H1 (cell line): ENCODE measurements around the gene CMBL. TPM values are rescaled to one million over a fixed set of nuclear protein-coding genes. Genes with fewer than 3 reads are reported as not detected.

Source experiments
- CTCF ChIA-PET: fragments of 300-600 bp; sonication (Branson Sonifier 250); formaldehyde crosslinking; loops from one replicate; lab custom pipeline; 2021; ENCODE audit not compliant: partially characterized antibody; lab: Charles Lee
- POLR2A ChIA-PET: fragments of 300-600 bp; sonication (Branson Sonifier 250); formaldehyde crosslinking; loops from one replicate; lab custom pipeline; 2021; ENCODE audit warnings: inconsistent platforms; ENCODE audit not compliant: partially characterized antibody; lab: Charles Lee
- DNase-seq, 2 experiments: peaks; one replicate each; pipeline versions ENCODE4 v3.0.0 to v3.0.0-alpha.2; 2010 to 2022; ENCODE audit warnings: low spot score in 2 of 2, low read depth in 1 of 2, mixed read lengths in 1 of 2
- FAIRE-seq: peaks from 2 replicates; lab custom pipeline; 2011; peaks lifted over from hg19 to GRCh38; lab: Jason Lieb, UNC
- H2AFZ ChIP-seq: 2 replicates; pipeline ENCODE4 v1.8.1; 2012; ENCODE audit warnings: low read length, inconsistent platforms
- H2AK5ac ChIP-seq: 2 replicates; pipeline ENCODE4 v1.6.1; 2013; ENCODE audit warnings: low read depth, low read length
- H2BK120ac ChIP-seq: replicated peaks from 2 replicates; pipeline ENCODE3; 2013; ENCODE audit warnings: low read depth, low read length, inconsistent platforms
- H2BK12ac ChIP-seq: 2 replicates; pipeline ENCODE4 v1.6.1; 2013; ENCODE audit warnings: low read depth, low read length
- H2BK15ac ChIP-seq: 2 replicates; pipeline ENCODE4 v1.6.1; 2013; ENCODE audit warnings: low read length
- H2BK20ac ChIP-seq: 2 replicates; pipeline ENCODE4 v1.6.1; 2013; ENCODE audit warnings: low read length
- H2BK5ac ChIP-seq: 2 replicates; pipeline ENCODE4 v1.6.1; 2013; ENCODE audit warnings: low read depth, low read length
- H3K14ac ChIP-seq: 2 replicates; pipeline ENCODE4 v1.6.1; 2013; ENCODE audit warnings: inconsistent platforms; ENCODE audit not compliant: insufficient read length
- H3K18ac ChIP-seq: 2 replicates; pipeline ENCODE4 v1.6.1; 2013; ENCODE audit warnings: low read length; ENCODE audit errors: extremely low read depth
- H3K23ac ChIP-seq: 2 replicates; pipeline ENCODE4 v1.6.1; 2013; ENCODE audit warnings: inconsistent platforms; ENCODE audit not compliant: insufficient read length
- H3K23me2 ChIP-seq: 2 replicates; pipeline ENCODE4 v1.6.1; 2013; ENCODE audit warnings: low read depth, low read length
- H3K27ac ChIP-seq: 2 replicates; pipeline ENCODE4 v1.6.1; 2011; ENCODE audit warnings: low read depth, low read length, inconsistent platforms
- H3K27me3 ChIP-seq, 4 experiments: replicated peaks in 1 of 4; 1 replicate in 1 of 4; 2 replicates in 3 of 4; pipeline versions ENCODE4 v1.6.1 to v1.8.1; 2011 to 2013; ENCODE audit warnings: low read length in 3 of 4, mild to moderate bottlenecking in 3 of 4, inconsistent platforms in 2 of 4, mixed read lengths in 2 of 4, moderate library complexity in 1 of 4; ENCODE audit not compliant: control insufficient read depth in 3 of 4, insufficient read depth in 3 of 4; ENCODE audit errors: extremely low read depth in 1 of 4
- H3K36me3 ChIP-seq, 4 experiments: 2 replicates each; pipeline versions ENCODE4 v1.6.1 to v1.8.1; 2011 to 2013; ENCODE audit warnings: mild to moderate bottlenecking in 4 of 4, low read length in 3 of 4, moderate library complexity in 2 of 4, control low read depth in 1 of 4, inconsistent platforms in 1 of 4; ENCODE audit not compliant: insufficient read depth in 4 of 4, control insufficient read depth in 2 of 4
- H3K4ac ChIP-seq: replicated peaks from 2 replicates; pipeline ENCODE3; 2013; ENCODE audit warnings: low read length, low read depth, mixed read lengths, inconsistent platforms; ENCODE audit not compliant: insufficient read length
- H3K4me1 ChIP-seq, 4 experiments: replicated peaks in 1 of 4; 1 replicate in 1 of 4; 2 replicates in 3 of 4; pipeline versions ENCODE4 v1.6.1 to v1.8.1; 2011 to 2013; ENCODE audit warnings: low read length in 3 of 4, inconsistent platforms in 2 of 4, mixed read lengths in 1 of 4; ENCODE audit not compliant: insufficient read depth in 4 of 4, control insufficient read depth in 3 of 4
- H3K4me2 ChIP-seq, 2 experiments: 2 replicates each; pipeline versions ENCODE4 v1.6.1 to v1.8.1; 2011 to 2013; ENCODE audit warnings: low read depth in 2 of 2, low read length in 2 of 2, control low read depth in 1 of 2, inconsistent platforms in 1 of 2, mild to moderate bottlenecking in 1 of 2; ENCODE audit not compliant: insufficient read depth in 1 of 2
- H3K4me3 ChIP-seq, 4 experiments: fragments of 200-600, 300-600 bp in 1 of 4; sonication (generic), shearing (Covaris generic), sonication (Bioruptor Twin) in 1 of 4; 2 replicates each; pipeline versions ENCODE4 v1.5.1 to v1.8.1; 2011 to 2016; ENCODE audit warnings: low read length in 4 of 4, low read depth in 3 of 4, control low read depth in 2 of 4, inconsistent platforms in 2 of 4, mild to moderate bottlenecking in 2 of 4, mixed read lengths in 1 of 4, moderate library complexity in 1 of 4; ENCODE audit not compliant: insufficient read depth in 2 of 4; ENCODE audit errors: extremely low read depth in 1 of 4
- H3K56ac ChIP-seq: replicated peaks from 2 replicates; pipeline ENCODE3; 2013; ENCODE audit warnings: low read depth, mild to moderate bottlenecking, mixed read lengths, low read length, inconsistent platforms; ENCODE audit not compliant: insufficient read length
- H3K79me1 ChIP-seq: 2 replicates; pipeline ENCODE4 v1.6.1; 2013; ENCODE audit warnings: low read depth, low read length, control low read depth
- H3K79me2 ChIP-seq, 2 experiments: 2 replicates each; pipeline versions ENCODE4 v1.6.1 to v1.8.1; 2012 to 2013; ENCODE audit warnings: low read length in 2 of 2, mild to moderate bottlenecking in 2 of 2, inconsistent platforms in 1 of 2; ENCODE audit not compliant: insufficient read depth in 2 of 2, control insufficient read depth in 1 of 2
- H3K9ac ChIP-seq, 4 experiments: replicated peaks in 1 of 4; 1 replicate in 1 of 4; 2 replicates in 3 of 4; pipeline versions ENCODE4 v1.6.1 to v1.8.1; 2011 to 2013; ENCODE audit warnings: low read depth in 3 of 4, low read length in 3 of 4, control low read depth in 2 of 4, mild to moderate bottlenecking in 2 of 4, moderate library complexity in 2 of 4, inconsistent platforms in 1 of 4; ENCODE audit errors: extremely low read depth in 1 of 4
- H3K9me3 ChIP-seq, 2 experiments: 2 replicates each; pipeline versions ENCODE4 v1.6.1 to v1.8.1; 2012 to 2013; ENCODE audit warnings: mild to moderate bottlenecking in 2 of 2, moderate library complexity in 2 of 2, control low read depth in 1 of 2, inconsistent platforms in 1 of 2, low read depth in 1 of 2, low read length in 1 of 2, mixed read lengths in 1 of 2; ENCODE audit not compliant: insufficient read depth in 2 of 2
- H4K20me1 ChIP-seq, 2 experiments: replicated peaks in 1 of 2; 2 replicates each; pipeline versions ENCODE3 to v1.8.1; 2011 to 2013; ENCODE audit warnings: inconsistent platforms in 2 of 2, low read length in 2 of 2, mild to moderate bottlenecking in 1 of 2; ENCODE audit not compliant: insufficient read depth in 2 of 2, control insufficient read depth in 1 of 2
- H4K5ac ChIP-seq: 2 replicates; pipeline ENCODE4 v1.6.1; 2013; ENCODE audit warnings: low read length, low read depth, mixed read lengths, inconsistent platforms; ENCODE audit not compliant: insufficient read length
- H4K8ac ChIP-seq: 2 replicates; pipeline ENCODE4 v1.8.0; 2013; ENCODE audit warnings: mild to moderate bottlenecking, moderate library complexity, low read length, inconsistent platforms; ENCODE audit not compliant: insufficient read depth; ENCODE audit errors: extremely low read depth
- H4K91ac ChIP-seq: replicated peaks from 2 replicates; pipeline ENCODE3; 2013; ENCODE audit warnings: low read length, mixed read lengths, inconsistent platforms; ENCODE audit not compliant: insufficient read length
- ASH2L ChIP-seq: fragments of 200-600, 300-600 bp; sonication (generic); IDR thresholded peaks from one replicate; pipeline ENCODE4 v1.7.1; 2017; ENCODE audit warnings: low read length
- ATF3 ChIP-seq: IDR thresholded peaks from 2 replicates; pipeline ENCODE4 v1.6.1; 2011; ENCODE audit warnings: low read depth, mild to moderate bottlenecking, low read length; ENCODE audit not compliant: insufficient read depth
- BCL11A ChIP-seq, 2 experiments: IDR thresholded peaks; one replicate each; pipeline ENCODE4 v1.6.1; 2011; ENCODE audit warnings: low read depth in 2 of 2, low read length in 2 of 2, mild to moderate bottlenecking in 2 of 2
- BRCA1 ChIP-seq: IDR thresholded peaks from 2 replicates; pipeline ENCODE4 v1.6.1; 2012; ENCODE audit warnings: low read depth, low read length, improper control_type of control experiment
- CHD2 ChIP-seq: IDR thresholded peaks from 2 replicates; pipeline ENCODE4 v1.6.1; 2012; ENCODE audit warnings: low read length, improper control_type of control experiment
- CTCF ChIP-seq, 3 experiments: IDR thresholded peaks; 1 replicate in 2 of 3; 2 replicates in 1 of 3; pipeline versions ENCODE4 v1.5.1 to v1.6.1; 2011; ENCODE audit warnings: low read length in 3 of 3, mild to moderate bottlenecking in 3 of 3, inconsistent platforms in 2 of 3, low read depth in 1 of 3, moderate library complexity in 1 of 3; ENCODE audit not compliant: insufficient read depth in 1 of 3; ENCODE audit errors: control extremely low read depth in 1 of 3
- SP1 ChIP-seq: IDR thresholded peaks from 2 replicates; pipeline ENCODE4 v1.6.1; 2011; ENCODE audit warnings: low read depth, low read length
- WGBS, 2 experiments: shearing (Covaris generic) in 1 of 2; methylation state at CpG; one replicate each; pipeline versions ENCODE4 v1.1.6 to v1.1.7; 2013 to 2015; ENCODE audit warnings: low lambda C conversion rate in 2 of 2, mixed read lengths in 2 of 2, inconsistent platforms in 1 of 2, low coverage in 1 of 2, missing lambda C conversion rate in 1 of 2; ENCODE audit not compliant: insufficient replicate concordance in 2 of 2, insufficient coverage in 1 of 2, insufficient read length in 1 of 2; ENCODE audit errors: extremely low coverage in 1 of 2, missing lambda C conversion rate in 1 of 2; 5-methylcytosine and 5-hydroxymethylcytosine counted together
- polyA plus RNA-seq, 7 experiments: library from polyadenylated mRNA; depleted of rRNA in 3 of 7; stranded (reverse) in 5 of 7; unstranded in 2 of 7; fragments of >200 nt in 5 of 7; fragments of 200-250 nt in 2 of 7; gene quantifications; 1 replicate in 5 of 7; 2 replicates in 1 of 7; 4 replicates in 1 of 7; pipeline versions ENCODE4 v1.2.1 to v1.2.3, GENCODE V29; 2011 to 2013; ENCODE audit warnings: missing spikeins in 2 of 7, mixed read lengths in 2 of 7
- total RNA-seq: library from RNA; stranded (reverse); fragmentation: NEBNext Ultra II Directional; extraction: Animal tissue kit (Norgen Biotek cat#: 25700); gene quantifications from 2 replicates; pipeline ENCODE4 v1.2.1, GENCODE V29; 2021

Gene CMBL
- total and polyA plus RNA-seq, 2 of the 8 experiments (the other 6 are each of a cell fraction or from before 2014, with no cell fraction given): 27.9 to 32.1 TPM

GRCh38 chr5:10329446-10329819, 21.7 kb upstream of the CMBL start:
- Histone ChIP-seq H2AK5ac (no peak overlapping the region), H3K36me3 (no peaks in the 10 kb centered on the region), H4K5ac (no peak overlapping the region), H3K9me3 (no peaks in the 10 kb centered on the region), H3K18ac (no peak overlapping the region), H3K9ac (no peak overlapping the region), H2BK12ac (no peak overlapping the region), H4K20me1 (no peaks in the 10 kb centered on the region), H2BK5ac (no peak overlapping the region), H3K4ac (no peak overlapping the region), H3K4me2 (no peak overlapping the region), H3K27me3 (peaks cover 11 to 40% (median 34%) of the 10 kb centered on the region in 4 experiments), H4K91ac (no peak overlapping the region), H3K14ac (no peak overlapping the region), H3K27ac (no peak overlapping the region), H2AFZ (no peak overlapping the region), H3K56ac (no peak overlapping the region), H3K79me1 (no peaks in the 10 kb centered on the region), H2BK20ac (no peak overlapping the region), H2BK15ac (no peak overlapping the region), H3K79me2 (no peaks in the 10 kb centered on the region), H3K23me2 (peaks cover 5% of the 10 kb centered on the region; the same call in 1 of the 2 replicates), H4K8ac (no peak overlapping the region), H2BK120ac (no peak overlapping the region), H3K4me1 (peaks cover 0 to 1% (median 0%) of the 10 kb centered on the region in 4 experiments; a peak in 2 of 7 replicates), H3K4me3 (no peak overlapping the region), H3K23ac (no peak overlapping the region)
- DNase-seq (no peak), FAIRE-seq (no peak)
- POLR2A ChIA-PET: interaction anchor here (0.8 to 1.2 kb wide), 2 partner anchors 21 to 25 kb away, joined by 3 to 4 read pairs; no protein-coding TSS in a partner anchor
- 90% methylated on average over 2 of the region's 2 CpGs; no CpG with 5 or more reads in 1 of the 2 experiments for WGBS, 2 experiments
- CTCF ChIA-PET: interaction anchor here (0.6 to 4.4 kb wide), 13 partner anchors 9 to 1569 kb away, joined by 3 to 19 read pairs (median 3); partner anchors contain the start of gene CMBL
- TF ChIP-seq CTCF (IDR thresholded peaks at IDR 0.05; ENCODE audit: control extremely low read depth in 1 of 3, insufficient read depth in 1 of 3, low read depth in 1 of 3, low read length in 3 of 3) (no peak), BRCA1 (no peak), CHD2 (no peak), BCL11A (IDR thresholded peaks at IDR 0.05; ENCODE audit: low read depth in 2 of 2, low read length in 2 of 2) (no peak), SP1 (no peak), ATF3 (no peak), ASH2L (no peak)
